ENCODE data around the gene KLHDC10.

- TF ChIP-seq CTCF (IDR thresholded peaks at IDR 0.05; ENCODE audit: insufficient read depth, low read length, poor library complexity, severe bottlenecking) (no peak), EZH2phosphoT487 (conservative IDR thresholded peaks at IDR 0.05; ENCODE audit: low read length) (no peak)
Observed at GRCh38 chr7:130102588-130102987, 32.3 kb downstream of the KLHDC10 start.
